ENCODE measurements around the gene TAPT1. TPM values are rescaled to one million over a fixed set of nuclear protein-coding genes. Genes with fewer than 3 reads are reported as not detected.

The TAPT1 gene
- total RNA-seq, 1 donor from 2014 or later, result 7.0 TPM

GRCh38 chr4:16267639-16268038 is 41.4 kb upstream of the TAPT1 start:
- DNase-seq (ENCODE audit: low read depth), result no peak
- TF ChIP-seq, protein P1, sequence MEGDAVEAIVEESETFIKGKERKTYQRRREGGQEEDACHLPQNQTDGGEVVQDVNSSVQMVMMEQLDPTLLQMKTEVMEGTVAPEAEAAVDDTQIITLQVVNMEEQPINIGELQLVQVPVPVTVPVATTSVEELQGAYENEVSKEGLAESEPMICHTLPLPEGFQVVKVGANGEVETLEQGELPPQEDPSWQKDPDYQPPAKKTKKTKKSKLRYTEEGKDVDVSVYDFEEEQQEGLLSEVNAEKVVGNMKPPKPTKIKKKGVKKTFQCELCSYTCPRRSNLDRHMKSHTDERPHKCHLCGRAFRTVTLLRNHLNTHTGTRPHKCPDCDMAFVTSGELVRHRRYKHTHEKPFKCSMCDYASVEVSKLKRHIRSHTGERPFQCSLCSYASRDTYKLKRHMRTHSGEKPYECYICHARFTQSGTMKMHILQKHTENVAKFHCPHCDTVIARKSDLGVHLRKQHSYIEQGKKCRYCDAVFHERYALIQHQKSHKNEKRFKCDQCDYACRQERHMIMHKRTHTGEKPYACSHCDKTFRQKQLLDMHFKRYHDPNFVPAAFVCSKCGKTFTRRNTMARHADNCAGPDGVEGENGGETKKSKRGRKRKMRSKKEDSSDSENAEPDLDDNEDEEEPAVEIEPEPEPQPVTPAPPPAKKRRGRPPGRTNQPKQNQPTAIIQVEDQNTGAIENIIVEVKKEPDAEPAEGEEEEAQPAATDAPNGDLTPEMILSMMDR (conservative IDR thresholded peaks at IDR 0.05; ENCODE audit: low read depth, low read length), result no peak
- H3K4me3 ChIP-seq (ENCODE audit: low read depth, low read length), result no peak overlapping the region

GRCh38 chr4:16265820-16266219 is 39.5 kb upstream of the TAPT1 start:
- no peak for DNase-seq (ENCODE audit: low read depth)
- no peak overlapping the region for H3K4me3 ChIP-seq (ENCODE audit: low read depth, low read length)
- TF ChIP-seq, protein P1 (conservative IDR thresholded peaks at IDR 0.05; ENCODE audit: low read depth, low read length), result no peak

GRCh38 chr4:16264798-16265197 is 38.5 kb upstream of the TAPT1 start:
- DNase-seq (ENCODE audit: low read depth), result no peak
- TF ChIP-seq, protein P1 (conservative IDR thresholded peaks at IDR 0.05; ENCODE audit: low read depth, low read length), result peak; percentile 60
- no peak overlapping the region for H3K4me3 ChIP-seq (ENCODE audit: low read depth, low read length)

DNA sequence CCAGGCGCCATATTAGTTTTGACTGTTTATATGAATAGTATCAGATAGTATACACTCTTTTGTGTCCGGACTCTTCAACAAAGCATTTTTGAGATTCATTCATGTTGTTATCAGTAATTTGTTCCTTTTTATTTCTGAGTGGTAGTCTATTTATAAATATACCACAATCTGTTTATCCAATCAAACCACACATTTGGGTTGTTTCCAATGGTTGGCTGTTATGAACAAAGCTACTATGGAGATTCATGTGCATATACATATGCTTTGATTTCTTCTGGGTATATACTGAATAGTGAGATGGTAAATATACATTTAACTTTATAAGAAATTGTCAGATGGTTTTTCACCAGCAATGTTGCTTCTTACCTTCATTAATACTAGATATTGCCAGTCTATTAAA is 36.8 kb upstream of the TAPT1 start:
- TF ChIP-seq, protein P1 (conservative IDR thresholded peaks at IDR 0.05; ENCODE audit: low read depth, low read length), result no peak
- DNase-seq (ENCODE audit: low read depth), result no peak
- H3K4me3 ChIP-seq (ENCODE audit: low read depth, low read length), result no peak overlapping the region

GRCh38 chr4:16262188-16262587 is 35.9 kb upstream of the TAPT1 start:
- DNase-seq (ENCODE audit: low read depth), result no peak
- TF ChIP-seq, protein P1 (conservative IDR thresholded peaks at IDR 0.05; ENCODE audit: low read depth, low read length), result no peak
- no peak overlapping the region for H3K4me3 ChIP-seq (ENCODE audit: low read depth, low read length)

- H3K4me3 ChIP-seq (ENCODE audit: low read depth, low read length), result no peak overlapping the region
- TF ChIP-seq, protein P1 (conservative IDR thresholded peaks at IDR 0.05; ENCODE audit: low read depth, low read length), result no peak
- DNase-seq (ENCODE audit: low read depth), result no peak
Measured at GRCh38 chr4:16261313-16261878, 35.1 kb upstream of the TAPT1 start.

GRCh38 chr4:16259889-16260246 is 33.6 kb upstream of the TAPT1 start:
- no peak for DNase-seq (ENCODE audit: low read depth)
- H3K4me3 ChIP-seq (ENCODE audit: low read depth, low read length), result no peak overlapping the region
- TF ChIP-seq, protein P1 (conservative IDR thresholded peaks at IDR 0.05; ENCODE audit: low read depth, low read length), result no peak

Data from epithelial cell of proximal tubule (primary cell).